DOHH2 (cell line): ENCODE results near the gene CZIB.

Source experiments
- EZH2phosphoT487 ChIP-seq: fragments of 200-600 bp; sonication (generic); IDR thresholded peaks from 2 replicates; pipeline ENCODE4 v1.6.1; 2017; ENCODE audit warnings: borderline replicate concordance, mild to moderate bottlenecking, antibody characterized with exemption, low read length, moderate library complexity, mixed read lengths
- TF ChIP-seq, protein P1 (sequence below): fragments of 200-600 bp; sonication (generic); IDR thresholded peaks from one replicate; pipeline ENCODE4 v1.5.1; 2014; ENCODE audit warnings: antibody characterized with exemption, mild to moderate bottlenecking, low read depth, low read length; ENCODE audit not compliant: poor library complexity, severe bottlenecking

DNA sequence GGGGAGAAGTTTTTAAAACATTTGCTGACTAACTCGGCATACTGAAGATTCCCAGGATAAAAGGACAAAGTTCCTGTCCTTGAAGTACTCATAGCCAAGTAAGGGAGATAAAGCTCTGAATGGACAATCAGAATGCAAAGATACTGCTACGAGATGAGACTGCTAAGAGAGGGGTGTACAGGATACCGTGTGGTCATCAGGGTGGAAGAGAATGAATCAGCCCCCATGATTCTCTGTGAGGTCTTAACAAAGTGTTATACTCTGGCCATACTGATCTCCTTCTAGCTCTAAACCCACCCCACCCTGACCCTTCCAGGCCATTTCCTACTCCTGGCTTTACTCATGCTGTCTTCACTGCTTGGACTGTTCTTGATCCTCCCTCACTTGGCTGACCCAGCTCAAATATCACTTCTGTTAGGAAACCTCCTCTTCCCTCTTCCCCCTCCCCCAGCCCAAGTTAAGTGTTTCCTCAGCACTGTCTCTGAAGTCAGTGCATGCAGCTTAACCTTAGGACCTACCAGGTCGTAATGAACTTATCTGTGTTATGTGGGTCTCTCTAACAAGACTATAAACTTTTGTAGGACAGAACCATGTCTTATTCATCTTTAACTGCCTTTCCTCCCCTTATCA lies 33.7 kb upstream of the CZIB start:
- TF ChIP-seq, protein P1, sequence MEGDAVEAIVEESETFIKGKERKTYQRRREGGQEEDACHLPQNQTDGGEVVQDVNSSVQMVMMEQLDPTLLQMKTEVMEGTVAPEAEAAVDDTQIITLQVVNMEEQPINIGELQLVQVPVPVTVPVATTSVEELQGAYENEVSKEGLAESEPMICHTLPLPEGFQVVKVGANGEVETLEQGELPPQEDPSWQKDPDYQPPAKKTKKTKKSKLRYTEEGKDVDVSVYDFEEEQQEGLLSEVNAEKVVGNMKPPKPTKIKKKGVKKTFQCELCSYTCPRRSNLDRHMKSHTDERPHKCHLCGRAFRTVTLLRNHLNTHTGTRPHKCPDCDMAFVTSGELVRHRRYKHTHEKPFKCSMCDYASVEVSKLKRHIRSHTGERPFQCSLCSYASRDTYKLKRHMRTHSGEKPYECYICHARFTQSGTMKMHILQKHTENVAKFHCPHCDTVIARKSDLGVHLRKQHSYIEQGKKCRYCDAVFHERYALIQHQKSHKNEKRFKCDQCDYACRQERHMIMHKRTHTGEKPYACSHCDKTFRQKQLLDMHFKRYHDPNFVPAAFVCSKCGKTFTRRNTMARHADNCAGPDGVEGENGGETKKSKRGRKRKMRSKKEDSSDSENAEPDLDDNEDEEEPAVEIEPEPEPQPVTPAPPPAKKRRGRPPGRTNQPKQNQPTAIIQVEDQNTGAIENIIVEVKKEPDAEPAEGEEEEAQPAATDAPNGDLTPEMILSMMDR: no peak
- no peak for TF ChIP-seq EZH2phosphoT487
